Measurements from ENCODE around the gene IFI27L1. TPM values are rescaled to one million over a fixed set of nuclear protein-coding genes. Genes with fewer than 3 reads are reported as not detected.
A peak's percentile ranks its signal among the peaks of the same experiment; 100 is the strongest.
"Not testable (repeated sequence)": the region's sequence is repeated elsewhere in the genome, so short reads cannot be mapped to it uniquely, and the experiment has no call there.

Gene IFI27L1
- total RNA-seq, 1 donor from 2014 or later: 9.4 TPM

- peak; percentile 26 for DNase-seq (ENCODE audit: low spot score)
These were observed 32.2 kb upstream of the IFI27L1 start for GRCh38 chr14:94048691-94049624.

GRCh38 chr14:94049625-94050023 is 31.5 kb upstream of the IFI27L1 start:
- DNase-seq (ENCODE audit: low spot score): peak; percentile 3

DNA sequence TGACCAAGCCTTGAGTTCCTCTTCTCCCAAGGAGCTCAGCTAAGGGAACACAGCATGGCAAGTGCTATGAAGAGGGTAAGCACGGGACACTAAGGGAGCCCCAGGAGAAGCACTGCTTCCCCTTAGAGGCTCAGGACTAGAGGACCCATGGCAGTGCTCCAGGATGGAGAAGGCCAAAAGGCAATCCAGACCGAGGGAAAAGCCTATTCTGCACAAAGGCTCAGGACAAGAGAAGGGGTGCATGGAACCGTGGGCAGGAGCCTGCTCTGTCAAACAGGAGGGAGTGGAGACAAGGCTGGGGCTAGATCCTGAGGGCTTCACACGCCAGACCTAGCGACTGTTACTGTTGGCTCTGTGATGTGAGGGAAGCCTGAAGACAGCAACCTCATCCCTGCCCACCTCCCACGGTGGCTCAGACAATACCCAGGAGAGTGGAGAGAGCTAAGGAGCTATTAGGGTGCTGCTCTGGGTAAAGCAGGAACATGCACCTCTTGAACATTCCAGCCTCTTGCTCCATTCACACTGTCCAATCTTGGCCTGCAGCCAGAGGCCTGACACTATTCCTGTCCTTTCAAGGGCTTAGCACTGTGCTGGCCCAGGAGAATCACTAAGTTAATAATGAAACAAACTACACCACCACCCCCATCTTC is 30.8 kb upstream of the IFI27L1 start:
- DNase-seq (ENCODE audit: low spot score): peak; percentile 41

DNA sequence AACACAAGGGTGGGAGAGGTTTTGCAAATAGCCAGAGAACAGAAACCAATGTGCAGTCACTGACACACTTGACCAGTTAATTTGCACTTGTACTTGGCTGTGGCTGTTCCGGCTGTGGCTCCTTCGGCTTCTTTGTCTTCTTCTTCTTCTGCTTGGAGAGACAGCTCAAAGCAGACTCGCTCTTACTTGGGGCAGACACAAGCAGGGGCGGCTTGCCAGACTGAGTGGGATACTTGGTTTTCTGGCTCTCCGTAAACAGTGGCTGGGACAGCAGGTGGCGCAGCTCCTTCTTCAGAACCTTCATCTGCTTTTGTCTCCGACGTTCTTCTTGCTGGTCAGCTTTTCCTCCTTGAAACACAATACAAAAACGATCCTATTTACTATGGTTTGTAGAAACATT is 30.0 kb upstream of the IFI27L1 start:
- DNase-seq (ENCODE audit: low spot score): no peak

DNA sequence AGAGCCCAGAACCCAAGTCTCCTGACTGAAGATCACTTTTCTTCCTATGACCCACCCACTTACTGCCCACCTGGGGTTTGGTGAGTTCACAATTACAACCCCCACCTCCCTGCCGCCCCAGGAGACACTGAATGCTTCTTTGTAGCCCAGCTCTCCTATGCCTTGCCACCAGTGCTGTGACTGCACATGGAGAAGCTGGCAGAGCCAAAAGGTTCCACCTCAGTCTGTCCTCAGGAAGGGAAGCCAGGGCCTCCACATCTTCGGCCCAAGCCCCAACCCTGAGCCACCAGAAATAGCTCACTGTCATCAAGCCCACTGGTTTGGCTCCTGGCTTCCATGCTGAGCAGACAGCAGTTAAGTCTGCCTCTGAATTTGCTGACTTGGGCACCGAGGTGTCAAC is 29.3 kb upstream of the IFI27L1 start:
- no peak for DNase-seq (ENCODE audit: low spot score)

DNA sequence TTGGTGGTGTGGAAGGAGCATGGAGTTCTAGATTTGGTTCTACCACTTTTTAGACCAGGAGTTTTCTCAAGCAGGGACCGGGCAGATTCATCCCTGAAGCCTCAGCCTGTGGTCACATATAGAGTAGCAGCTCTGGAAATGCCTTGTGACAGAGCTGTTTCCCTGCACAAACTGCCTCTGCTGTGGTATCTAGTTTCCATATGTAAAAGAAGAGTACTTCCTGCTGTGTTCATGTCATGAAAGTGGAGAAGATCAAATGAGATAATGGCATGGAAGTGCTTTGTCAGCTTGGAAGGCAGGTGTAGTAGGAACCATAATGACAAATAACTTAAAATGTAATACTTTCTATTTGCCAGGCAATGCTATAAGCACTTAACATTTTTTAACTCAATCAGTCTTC is 28.9 kb upstream of the IFI27L1 start:
- no peak for DNase-seq (ENCODE audit: low spot score)

GRCh38 chr14:94052662-94053061 is 28.4 kb upstream of the IFI27L1 start:
- no peak for DNase-seq (ENCODE audit: low spot score)

GRCh38 chr14:94054401-94054800 is 26.7 kb upstream of the IFI27L1 start:
- no peak for DNase-seq (ENCODE audit: low spot score)

DNA sequence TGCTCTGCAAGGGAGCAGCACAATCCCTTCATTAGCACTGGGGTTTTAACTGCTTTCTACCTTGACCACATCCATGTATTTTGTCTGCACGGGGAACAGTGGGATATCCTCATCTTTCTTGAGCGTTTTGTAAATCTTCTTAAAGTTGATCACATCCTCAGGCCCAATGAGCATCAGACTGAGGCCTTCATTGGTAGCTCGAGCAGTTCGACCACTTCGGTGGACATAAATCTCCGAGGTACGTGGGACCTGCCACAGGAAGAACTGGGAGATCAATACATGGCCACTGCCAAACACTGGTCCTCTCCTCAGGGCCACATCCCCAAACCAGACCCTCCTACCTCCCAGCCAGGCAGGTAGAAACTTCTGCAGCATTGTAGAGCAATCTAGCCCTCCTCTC is 26.2 kb upstream of the IFI27L1 start:
- DNase-seq (ENCODE audit: low spot score): no peak

DNA sequence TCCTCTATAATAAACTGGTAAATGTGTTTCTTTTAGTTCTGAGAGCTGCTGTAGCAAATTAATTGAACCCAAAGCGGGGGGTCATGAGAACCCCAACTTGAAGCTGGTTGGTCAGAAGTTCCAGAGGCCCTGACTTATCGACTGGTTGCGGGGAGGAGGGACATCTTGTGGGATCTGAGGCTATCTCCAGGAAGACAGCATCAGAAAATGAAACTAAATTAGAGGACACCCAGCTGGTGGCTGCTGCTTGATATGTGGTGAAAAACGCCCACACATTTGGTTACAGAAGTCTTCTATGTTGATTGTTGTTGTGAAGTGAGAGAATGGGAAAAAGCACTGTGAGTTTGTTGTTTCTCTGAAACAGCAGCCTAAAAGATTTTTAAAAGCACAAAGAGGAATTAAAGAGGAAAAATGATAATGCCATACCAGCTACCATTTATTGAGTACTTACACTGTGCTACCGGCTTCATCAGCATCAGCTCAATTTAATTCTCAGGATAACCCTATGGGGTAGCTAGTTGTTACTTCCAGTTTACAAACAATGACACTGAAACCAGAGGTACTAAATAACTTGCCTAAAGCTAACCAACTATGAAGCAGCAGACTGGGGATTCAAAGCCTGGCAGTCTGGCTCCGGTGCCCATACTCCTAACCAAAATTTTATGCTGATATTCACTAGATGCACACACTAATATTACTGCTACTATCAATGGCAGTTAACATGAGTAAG is 24.4 kb upstream of the IFI27L1 start:
- DNase-seq (ENCODE audit: low spot score): no peak

DNA sequence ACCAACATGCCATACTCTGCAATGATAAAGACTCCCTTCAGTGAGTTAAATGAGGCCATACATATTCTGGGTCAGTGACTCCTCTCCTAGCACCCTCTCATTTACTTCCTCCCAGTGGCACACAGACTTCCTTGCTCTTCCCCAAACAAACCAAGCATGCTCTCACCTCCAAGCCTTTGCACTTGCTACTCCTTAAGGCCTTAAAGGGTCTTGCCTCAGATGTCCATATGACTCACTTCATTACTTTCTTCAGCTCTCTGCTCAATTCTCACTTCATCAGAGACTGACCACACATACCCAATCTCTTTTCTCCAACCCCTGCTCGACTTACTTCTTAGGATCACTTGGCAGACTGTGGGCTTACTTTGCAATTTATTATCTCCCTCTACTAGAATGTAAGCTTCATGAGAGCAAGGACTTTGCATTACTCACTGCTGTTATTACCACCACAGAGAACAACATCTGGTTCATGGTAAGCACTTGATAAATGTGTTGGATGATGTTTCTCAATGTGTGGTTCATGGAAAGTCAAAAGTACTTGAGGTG is 22.9 kb upstream of the IFI27L1 start:
- no peak for DNase-seq (ENCODE audit: low spot score)

DNA sequence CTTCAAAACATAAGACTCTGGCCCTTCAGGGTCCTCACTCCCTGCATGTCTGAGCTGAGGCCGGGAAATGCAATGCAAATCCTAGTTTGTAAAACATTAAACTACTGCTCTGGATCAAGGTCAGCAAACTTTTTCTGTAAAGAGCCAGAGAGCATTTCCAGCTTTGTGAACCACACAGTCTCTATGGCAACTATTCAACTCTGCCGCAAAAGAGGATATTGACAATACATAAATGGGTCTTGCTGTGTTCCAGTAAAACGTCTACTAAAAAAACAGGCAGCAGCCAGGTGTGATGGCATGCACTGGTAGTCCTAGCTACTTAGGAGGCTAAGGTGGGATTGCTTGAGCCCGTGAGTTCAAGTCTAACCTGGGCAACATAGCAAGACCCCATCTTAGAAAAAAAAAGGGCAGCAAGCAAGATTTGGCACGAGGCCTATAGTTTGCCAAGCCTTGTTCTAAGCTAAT is 22.4 kb upstream of the IFI27L1 start:
- DNase-seq (ENCODE audit: low spot score): no peak

GRCh38 chr14:94059998-94060397 is 21.1 kb upstream of the IFI27L1 start:
- no peak for DNase-seq (ENCODE audit: low spot score)

GRCh38 chr14:94062344-94062940 is 18.7 kb upstream of the IFI27L1 start:
- DNase-seq (ENCODE audit: low spot score): no peak

- no peak for DNase-seq (ENCODE audit: low spot score)
These were observed 14.9 kb upstream of the IFI27L1 start for GRCh38 chr14:94066089-94066676.

DNA sequence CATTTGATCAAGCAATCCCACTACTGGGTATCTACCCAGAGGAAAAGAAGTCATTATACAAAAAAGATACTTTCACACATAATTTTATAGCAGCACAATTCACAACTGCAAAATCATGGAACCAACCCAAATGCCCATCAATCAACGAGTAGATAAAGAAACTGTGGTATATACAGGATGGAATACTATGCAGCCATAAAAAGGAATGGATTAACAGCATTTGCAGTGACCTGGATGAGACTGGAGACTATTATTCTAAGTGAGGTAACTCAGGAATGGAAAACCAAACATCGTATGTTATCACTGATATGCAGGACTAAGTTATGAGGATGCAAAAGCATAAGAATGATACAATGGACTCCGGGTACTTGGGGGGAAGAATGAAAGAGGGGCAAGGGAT is 9.0 kb upstream of the IFI27L1 start:
- DNase-seq (ENCODE audit: low spot score): not testable (repeated sequence)

GRCh38 chr14:94074534-94074933 is 6.6 kb upstream of the IFI27L1 start:
- no peak for DNase-seq (ENCODE audit: low spot score)

DNA sequence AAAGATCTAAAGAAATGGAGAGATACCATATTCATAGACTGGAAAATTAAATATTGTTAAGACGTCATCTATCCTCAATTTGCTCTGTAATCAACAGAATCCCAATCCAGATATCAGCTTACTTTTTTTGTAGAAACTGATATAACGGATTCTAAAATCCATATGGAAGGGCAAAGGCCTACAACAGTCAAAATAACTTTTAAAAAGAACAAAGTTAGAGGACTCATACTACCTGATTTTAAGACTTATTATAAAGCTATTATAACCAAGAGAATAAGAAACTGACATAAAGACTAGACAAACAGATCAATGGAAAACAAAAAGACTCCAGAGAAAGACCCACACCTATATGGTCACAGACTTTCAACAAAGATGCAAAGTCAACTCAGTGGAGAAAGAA is 6.1 kb upstream of the IFI27L1 start:
- no peak for DNase-seq (ENCODE audit: low spot score)

DNA sequence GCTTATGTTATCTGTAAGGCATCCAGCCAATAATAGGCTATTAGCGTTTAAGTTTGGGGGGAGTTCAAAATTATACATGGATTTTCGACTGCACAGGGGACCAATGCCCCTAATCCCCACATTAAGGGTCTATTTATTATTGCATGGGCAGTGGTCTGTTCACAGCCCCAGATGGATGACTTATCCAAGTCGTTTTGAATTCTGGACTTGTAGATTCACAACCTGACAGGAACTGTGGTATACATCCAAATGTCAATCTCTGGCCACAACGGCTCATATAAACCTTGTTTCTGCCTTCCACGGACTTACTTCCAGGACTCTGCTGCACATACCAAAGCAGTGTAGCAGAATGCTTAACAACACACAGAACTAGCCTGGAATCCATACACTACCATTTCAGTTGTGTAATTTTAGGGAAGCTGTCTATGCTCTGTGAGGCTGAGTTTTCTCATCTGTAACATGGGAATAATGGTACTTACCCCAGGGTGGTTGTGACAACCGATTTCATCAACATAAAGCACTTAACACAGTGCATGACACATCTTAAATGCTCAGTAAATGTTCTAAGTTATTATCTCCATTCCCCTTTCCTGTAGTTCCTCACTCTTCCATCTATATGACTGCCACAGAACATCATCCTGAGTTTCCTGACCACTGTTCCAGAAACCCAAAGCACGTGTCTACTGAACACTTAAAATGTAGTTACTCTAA is 3.8 kb upstream of the IFI27L1 start:
- DNase-seq (ENCODE audit: low spot score): no peak

GRCh38 chr14:94077823-94078222 is 3.3 kb upstream of the IFI27L1 start:
- DNase-seq (ENCODE audit: low spot score): no peak
